CD8-positive, alpha-beta memory T cell (primary cell): ENCODE results near the gene INPPL1. TPM values are rescaled to one million over a fixed set of nuclear protein-coding genes. Genes with fewer than 3 reads are reported as not detected.
A peak's percentile ranks its signal among the peaks of the same experiment; 100 is the strongest.

Experiments
- CTCF ChIA-PET: fragments of 350-600 bp; sonication (Branson Sonifier 250); formaldehyde crosslinking; loops from one replicate; lab custom pipeline; 2021; ENCODE audit warnings: antibody characterized with exemption; lab: Charles Lee
- POLR2A ChIA-PET: fragments of 350-600 bp; sonication (Branson Sonifier 250); formaldehyde crosslinking; loops from one replicate; lab custom pipeline; 2021; ENCODE audit warnings: antibody characterized with exemption; lab: Charles Lee
- DNase-seq, 5 donors: peaks; one replicate each; pipeline versions ENCODE4 v3.0.0 to v3.0.0-alpha.2; 2020 to 2022; ENCODE audit warnings: mixed read lengths in 1 of 5
- H3K27ac ChIP-seq: one replicate; pipeline ENCODE4 v1.7.0; 2013; ENCODE audit warnings: low read depth, mild to moderate bottlenecking, low read length, moderate library complexity
- H3K27me3 ChIP-seq: 2 replicates; pipeline ENCODE4 v1.7.0; 2013; ENCODE audit warnings: low read length, mild to moderate bottlenecking; ENCODE audit not compliant: insufficient read depth, poor library complexity, severe bottlenecking
- H3K36me3 ChIP-seq: 2 replicates; pipeline ENCODE4 v1.7.0; 2013; ENCODE audit warnings: mild to moderate bottlenecking, low read length, moderate library complexity; ENCODE audit not compliant: insufficient read depth
- H3K4me1 ChIP-seq: 2 replicates; pipeline ENCODE4 v1.7.0; 2013; ENCODE audit warnings: mild to moderate bottlenecking, low read length, moderate library complexity; ENCODE audit not compliant: insufficient read depth
- H3K4me3 ChIP-seq: 2 replicates; pipeline ENCODE4 v1.7.0; 2013; ENCODE audit warnings: mild to moderate bottlenecking, low read length
- H3K9me3 ChIP-seq: 2 replicates; pipeline ENCODE4 v1.7.0; 2013; ENCODE audit warnings: mild to moderate bottlenecking, low read length
- H3K27ac Mint-ChIP-seq, 8 donors: one replicate each; pipeline ENCODE4 v1.8.0; 2020 to 2021; ENCODE audit warnings: mixed read lengths in 8 of 8, mild to moderate bottlenecking in 6 of 8, inconsistent platforms in 3 of 8, moderate library complexity in 3 of 8
- H3K27me3 Mint-ChIP-seq, 2 donors: one replicate each; pipeline ENCODE4 v1.8.0; 2020 to 2021; ENCODE audit warnings: mixed read lengths in 2 of 2, mild to moderate bottlenecking in 1 of 2, moderate library complexity in 1 of 2
- H3K36me3 Mint-ChIP-seq, 3 donors: one replicate each; pipeline ENCODE4 v1.8.0; 2020 to 2021; ENCODE audit warnings: mixed read lengths in 3 of 3, inconsistent platforms in 1 of 3, mild to moderate bottlenecking in 1 of 3
- H3K4me1 Mint-ChIP-seq, 3 donors: one replicate each; pipeline ENCODE4 v1.8.0; 2020 to 2021; ENCODE audit warnings: mixed read lengths in 3 of 3, inconsistent platforms in 1 of 3, mild to moderate bottlenecking in 1 of 3
- H3K4me3 Mint-ChIP-seq, 7 donors: one replicate each; pipeline ENCODE4 v1.8.0; 2020 to 2021; ENCODE audit warnings: mixed read lengths in 7 of 7, mild to moderate bottlenecking in 6 of 7, moderate library complexity in 4 of 7, inconsistent platforms in 2 of 7
- H3K9me3 Mint-ChIP-seq, 5 donors: one replicate each; pipeline ENCODE4 v1.8.0; 2020 to 2022; ENCODE audit warnings: mixed read lengths in 5 of 5, mild to moderate bottlenecking in 3 of 5, moderate library complexity in 2 of 5, inconsistent platforms in 1 of 5
- polyA plus RNA-seq: library from polyadenylated mRNA; unstranded; fragments of 300-500 nt; fragmentation: Illumina TruSeq; gene quantifications from one replicate; pipeline ENCODE4 v1.2.3, GENCODE V29; 2021
- total RNA-seq, 2 experiments: library from RNA; stranded (reverse); gene quantifications; one replicate each; pipeline ENCODE4 v1.2.3, GENCODE V29; 2021

Gene INPPL1
- total and polyA plus RNA-seq, 3 experiments from 2014 or later = 11.3 to 103 (median 97.2) TPM

- POLR2A ChIA-PET = interaction anchor here (1.0 kb wide), 1 partner anchor 10 kb away, joined by 3 read pairs; no protein-coding TSS in a partner anchor
- H3K27ac Mint-ChIP-seq = peak overlapping the region in 1 of 8 donors; percentile 30
These were observed 20.0 kb downstream of the INPPL1 start for GRCh38 chr11:72244361-72245262.

GRCh38 chr11:72245263-72245816 lies 20.8 kb downstream of the INPPL1 start:
- DNase-seq = no peak
- ChIA-PET CTCF (interaction anchor here (0.5 kb wide), 1 partner anchor 190 kb away, joined by 3 read pairs; no protein-coding TSS in a partner anchor), POLR2A (interaction anchor here (1.0 kb wide), 1 partner anchor 10 kb away, joined by 3 read pairs; no protein-coding TSS in a partner anchor)
- Histone ChIP-seq H3K4me1 (peaks cover 7% of the 10 kb centered on the region), H3K27me3 (peaks cover 52% of the 10 kb centered on the region), H3K36me3 (no peaks in the 10 kb centered on the region), H3K27ac (no peak overlapping the region), H3K9me3 (no peaks in the 10 kb centered on the region), H3K4me3 (no peak overlapping the region)
- no peak overlapping the region for H3K4me3 Mint-ChIP-seq
- no peak overlapping the region for H3K27ac Mint-ChIP-seq
- peaks cover 20 to 28% (median 22%) of the 10 kb centered on the region in 3 donors for H3K4me1 Mint-ChIP-seq
- peaks cover 0 to 2% (median 0%) of the 10 kb centered on the region in 5 donors for H3K9me3 Mint-ChIP-seq
- peaks cover 39 to 42% of the 10 kb centered on the region in 2 donors for H3K27me3 Mint-ChIP-seq
- no peaks in the 10 kb centered on the region for H3K36me3 Mint-ChIP-seq

More at GRCh38 chr11:72244361-72245262, 20.0 kb downstream of the INPPL1 start:
- Histone ChIP-seq H3K27me3 (peaks cover 55% of the 10 kb centered on the region), H3K4me1 (peaks cover 11% of the 10 kb centered on the region), H3K36me3 (no peaks in the 10 kb centered on the region), H3K27ac (no peak overlapping the region), H3K4me3 (no peak overlapping the region), H3K9me3 (no peaks in the 10 kb centered on the region)
- DNase-seq = no peak
- CTCF ChIA-PET = interaction anchor here (0.5 kb wide), 1 partner anchor 190 kb away, joined by 3 read pairs; no protein-coding TSS in a partner anchor
- Mint-ChIP-seq H3K27me3 (peaks cover 39 to 40% of the 10 kb centered on the region in 2 donors), H3K9me3 (peaks cover 0 to 2% (median 0%) of the 10 kb centered on the region in 5 donors), H3K36me3 (no peaks in the 10 kb centered on the region), H3K4me3 (peak overlapping the region in 5 of 7 donors; percentile 8 to 35 (median 13)), H3K4me1 (peaks cover 23 to 31% (median 24%) of the 10 kb centered on the region in 3 donors)

- DNase-seq = no peak
- CTCF ChIA-PET = no interaction called here
- Mint-ChIP-seq H3K4me1 (peaks cover 7 to 12% (median 9%) of the 10 kb centered on the region in 3 donors), H3K27me3 (peaks cover 31 to 32% of the 10 kb centered on the region in 2 donors), H3K27ac (no peak overlapping the region), H3K36me3 (no peaks in the 10 kb centered on the region), H3K9me3 (peaks cover 0 to 2% (median 0%) of the 10 kb centered on the region in 5 donors), H3K4me3 (no peak overlapping the region)
- no peaks in the 10 kb centered on the region for H3K4me1 ChIP-seq
- H3K27ac ChIP-seq = no peak overlapping the region
- no peaks in the 10 kb centered on the region for H3K9me3 ChIP-seq
- H3K36me3 ChIP-seq = no peaks in the 10 kb centered on the region
- H3K27me3 ChIP-seq = peaks cover 36% of the 10 kb centered on the region
- H3K4me3 ChIP-seq = no peak overlapping the region
- POLR2A ChIA-PET = no interaction called here
These were observed 23.0 kb downstream of the INPPL1 start for GRCh38 chr11:72247584-72247983.

- Mint-ChIP-seq H3K36me3 (no peaks in the 10 kb centered on the region), H3K9me3 (no peaks in the 10 kb centered on the region), H3K27me3 (peaks cover 20 to 39% of the 10 kb centered on the region in 2 donors), H3K4me3 (no peak overlapping the region), H3K27ac (no peak overlapping the region), H3K4me1 (peaks cover 0 to under 1% (median 0%) of the 10 kb centered on the region in 3 donors)
- CTCF ChIA-PET = no interaction called here
- Histone ChIP-seq H3K27me3 (peaks cover 21% of the 10 kb centered on the region), H3K4me3 (no peak overlapping the region), H3K9me3 (no peaks in the 10 kb centered on the region), H3K36me3 (no peaks in the 10 kb centered on the region), H3K4me1 (no peaks in the 10 kb centered on the region), H3K27ac (no peak overlapping the region)
- DNase-seq = no peak
- POLR2A ChIA-PET = no interaction called here
These were observed 25.4 kb downstream of the INPPL1 start for GRCh38 chr11:72249961-72250360.

GRCh38 chr11:72250661-72251464 lies 26.3 kb downstream of the INPPL1 start:
- no peak overlapping the region for H3K27ac ChIP-seq
- DNase-seq = no peak
- H3K36me3 ChIP-seq = no peaks in the 10 kb centered on the region
- H3K4me3 ChIP-seq = no peak overlapping the region
- no peak overlapping the region for H3K27ac Mint-ChIP-seq
- H3K4me3 Mint-ChIP-seq = no peak overlapping the region
- peaks cover 12% of the 10 kb centered on the region for H3K27me3 ChIP-seq
- ChIA-PET CTCF (no interaction called here), POLR2A (interaction anchor here (0.6 kb wide), 1 partner anchor 27 kb away, joined by 3 read pairs; the partner anchor contains the start of gene INPPL1)
- no peaks in the 10 kb centered on the region for H3K36me3 Mint-ChIP-seq
- no peaks in the 10 kb centered on the region for H3K4me1 Mint-ChIP-seq
- H3K9me3 ChIP-seq = no peaks in the 10 kb centered on the region
- peaks cover 22 to 42% of the 10 kb centered on the region in 2 donors for H3K27me3 Mint-ChIP-seq
- H3K9me3 Mint-ChIP-seq = no peaks in the 10 kb centered on the region
- H3K4me1 ChIP-seq = no peaks in the 10 kb centered on the region

GRCh38 chr11:72251614-72252013 lies 27.0 kb downstream of the INPPL1 start:
- no peaks in the 10 kb centered on the region for H3K36me3 ChIP-seq
- CTCF ChIA-PET = no interaction called here
- no peak for DNase-seq
- no peaks in the 10 kb centered on the region for H3K4me1 Mint-ChIP-seq
- no peak overlapping the region for H3K27ac ChIP-seq
- H3K4me1 ChIP-seq = no peaks in the 10 kb centered on the region
- POLR2A ChIA-PET = interaction anchor here (0.6 kb wide), 1 partner anchor 27 kb away, joined by 3 read pairs; the partner anchor contains the start of gene INPPL1
- H3K9me3 ChIP-seq = no peaks in the 10 kb centered on the region
- H3K4me3 Mint-ChIP-seq = no peak overlapping the region
- H3K27me3 Mint-ChIP-seq = peaks cover 22 to 42% of the 10 kb centered on the region in 2 donors
- no peaks in the 10 kb centered on the region for H3K9me3 Mint-ChIP-seq
- H3K4me3 ChIP-seq = no peak overlapping the region
- H3K36me3 Mint-ChIP-seq = no peaks in the 10 kb centered on the region
- no peak overlapping the region for H3K27ac Mint-ChIP-seq
- peaks cover 4% of the 10 kb centered on the region for H3K27me3 ChIP-seq

GRCh38 chr11:72253392-72253791 lies 28.8 kb downstream of the INPPL1 start:
- CTCF ChIA-PET = no interaction called here
- Mint-ChIP-seq H3K36me3 (no peaks in the 10 kb centered on the region), H3K27me3 (peaks cover 22 to 44% of the 10 kb centered on the region in 2 donors), H3K27ac (no peak overlapping the region), H3K4me3 (no peak overlapping the region), H3K9me3 (no peaks in the 10 kb centered on the region), H3K4me1 (no peaks in the 10 kb centered on the region)
- H3K4me3 ChIP-seq = no peak overlapping the region
- H3K4me1 ChIP-seq = no peaks in the 10 kb centered on the region
- H3K36me3 ChIP-seq = no peaks in the 10 kb centered on the region
- no peaks in the 10 kb centered on the region for H3K27me3 ChIP-seq
- DNase-seq = no peak
- H3K27ac ChIP-seq = no peak overlapping the region
- POLR2A ChIA-PET = no interaction called here
- H3K9me3 ChIP-seq = no peaks in the 10 kb centered on the region
